GM12878 (cell line): ENCODE data around the gene ANKRD6. TPM values are rescaled to one million over a fixed set of nuclear protein-coding genes. Genes with fewer than 3 reads are reported as not detected.

Experiments used
- ATAC-seq: fragments of 200-7000 bp; cut with Tn5 transposase; 3 replicates; pipeline ENCODE4 v1.9.1; 2020; ENCODE audit warnings: mild to moderate bottlenecking, moderate library complexity
- BruUV-seq: library from RNA; stranded (reverse); fragments of 400-500 nt; replicated peaks from 2 replicates; lab custom pipeline; 2021; lab: Mats Ljungman, UMichigan
- CTCF ChIA-PET: fragments of 300-600 bp; sonication (Branson Sonifier 250); formaldehyde crosslinking; extraction: SDS; loops from one replicate; lab custom pipeline; 2021; ENCODE audit warnings: inconsistent platforms; lab: Yijun Ruan, JAX
- POLR2A ChIA-PET: fragments of 350-600 bp; formaldehyde crosslinking; extraction: SDS; loops from one replicate; lab custom pipeline; 2021; ENCODE audit warnings: inconsistent platforms; lab: Charles Lee
- RAD21 ChIA-PET: fragments of 300-600 bp; sonication (Branson Sonifier 250); formaldehyde crosslinking; loops from one replicate; lab custom pipeline; 2023; ENCODE audit warnings: antibody characterized with exemption; ENCODE audit not compliant: unreplicated experiment; lab: Charles Lee
- SMC1A ChIA-PET: fragments of 300-600 bp; sonication (Branson Sonifier 250); formaldehyde crosslinking; loops from one replicate; lab custom pipeline; 2023; ENCODE audit not compliant: unreplicated experiment, uncharacterized antibody; lab: Charles Lee
- DNase-seq: peaks from one replicate; pipeline ENCODE4 v3.0.0-alpha.2; 2011; ENCODE audit warnings: low read depth, low spot score
- FAIRE-seq: peaks from 3 replicates; lab custom pipeline; 2011; peaks lifted over from hg19 to GRCh38; lab: Jason Lieb, UNC
- H2AFZ ChIP-seq: 2 replicates; pipeline ENCODE4 v1.6.0; 2011; ENCODE audit warnings: low read depth, low read length, control low read depth; ENCODE audit not compliant: control insufficient read depth
- H3K27ac ChIP-seq: 2 replicates; pipeline ENCODE4 v1.5.1; 2011; ENCODE audit warnings: control low read depth; ENCODE audit not compliant: control insufficient read depth, insufficient read depth
- H3K27me3 ChIP-seq, 2 experiments: replicated peaks in 1 of 2; 2 replicates each; pipeline versions ENCODE4 v1.6.0 to v1.6.1; 2011; ENCODE audit warnings: low read length in 1 of 2; ENCODE audit not compliant: control insufficient read depth in 2 of 2, insufficient read depth in 2 of 2
- H3K36me3 ChIP-seq, 2 experiments: 2 replicates each; pipeline ENCODE4 v1.5.1; 2011; ENCODE audit warnings: low read length in 1 of 2; ENCODE audit not compliant: control insufficient read depth in 2 of 2, insufficient read depth in 2 of 2
- H3K4me1 ChIP-seq: 2 replicates; pipeline ENCODE4 v1.6.1; 2011; ENCODE audit warnings: mild to moderate bottlenecking, low read length, moderate library complexity, mixed read lengths; ENCODE audit not compliant: control insufficient read depth, insufficient read depth
- H3K4me2 ChIP-seq: 2 replicates; pipeline ENCODE4 v1.6.0; 2011; ENCODE audit warnings: control low read depth; ENCODE audit not compliant: control insufficient read depth, insufficient read depth
- H3K4me3 ChIP-seq: fragments of 200-600 bp; sonication (generic); 2 replicates; pipeline ENCODE4 v1.5.1; 2016
- H3K79me2 ChIP-seq: 2 replicates; pipeline ENCODE4 v1.6.0; 2011; ENCODE audit warnings: low read length; ENCODE audit not compliant: control insufficient read depth, insufficient read depth
- H3K9ac ChIP-seq: 2 replicates; pipeline ENCODE4 v1.8.0; 2011; ENCODE audit warnings: low read length, control low read depth, mixed read lengths; ENCODE audit not compliant: control insufficient read depth, insufficient read depth
- H3K9me3 ChIP-seq: replicated peaks from 3 replicates; pipeline ENCODE4 v1.5.1; 2011; ENCODE audit warnings: mild to moderate bottlenecking, low read length; ENCODE audit not compliant: control insufficient read depth, insufficient read depth
- H4K20me1 ChIP-seq: 2 replicates; pipeline ENCODE4 v1.6.0; 2011; ENCODE audit not compliant: control insufficient read depth, insufficient read depth
- BCLAF1 ChIP-seq: fragments of 450-650 bp; IDR thresholded peaks from 2 replicates; pipeline ENCODE4 v1.6.1; 2017; ENCODE audit warnings: antibody characterized with exemption, mild to moderate bottlenecking, moderate library complexity
- CBFB ChIP-seq: IDR thresholded peaks from 2 replicates; pipeline ENCODE4 v1.6.1; 2016; ENCODE audit warnings: antibody characterized with exemption, low read depth
- FOXK2 ChIP-seq: fragments of 450-650 bp; IDR thresholded peaks from 2 replicates; pipeline ENCODE4 v1.6.1; 2017; ENCODE audit warnings: mild to moderate bottlenecking, moderate library complexity
- LARP7 ChIP-seq: fragments of 450-650 bp; IDR thresholded peaks from 2 replicates; pipeline ENCODE4 v1.6.1; 2017; ENCODE audit warnings: mild to moderate bottlenecking
- SREBF2 ChIP-seq: IDR thresholded peaks from 2 replicates; pipeline ENCODE4 v1.6.1; 2012; ENCODE audit warnings: mild to moderate bottlenecking, low read length
- TBL1XR1 ChIP-seq: IDR thresholded peaks from 2 replicates; pipeline ENCODE4 v1.6.1; 2012; ENCODE audit warnings: low read depth, low read length, improper control_type of control experiment
- ZNF592 ChIP-seq: fragments of 450-650 bp; IDR thresholded peaks from 2 replicates; pipeline ENCODE4 v1.6.1; 2017; ENCODE audit warnings: mild to moderate bottlenecking, moderate library complexity
- WGBS: methylation state at CpG from one replicate; pipeline ENCODE4 v1.1.6; 2016; ENCODE audit warnings: low lambda C conversion rate; ENCODE audit not compliant: insufficient replicate concordance, insufficient coverage; ENCODE audit errors: missing lambda C conversion rate; 5-methylcytosine and 5-hydroxymethylcytosine counted together
- in situ Hi-C: fragments of 300-500 bp; cut with MboI; formaldehyde crosslinking; loops from 9 replicates; pipeline ENCODE4 v1.14.3; 2018; ENCODE audit warnings: mixed read lengths
- intact Hi-C: fragments of 100-400 bp; cut with micrococcal nuclease; formaldehyde crosslinking; loops from one replicate; pipeline ENCODE4 v1.14.2; 2022; ENCODE audit not compliant: unreplicated experiment
- polyA plus RNA-seq, 11 experiments: library from polyadenylated mRNA; depleted of rRNA in 4 of 11; unstranded in 6 of 11; stranded (reverse) in 5 of 11; fragments of >200 nt; fragmentation: Nextera tagmentation in 4 of 11; fragmentation: Illumina TruSeq in 1 of 11; extraction: Ambion mirVana in 4 of 11; extraction: Trizol in 1 of 11; gene quantifications; 1 replicate in 1 of 11; 2 replicates in 10 of 11; pipeline versions ENCODE4 v1.2.1 to v1.2.3, GENCODE V29; 2011 to 2016; ENCODE audit warnings: inconsistent platforms in 2 of 11, missing spikeins in 2 of 11, low read depth in 1 of 11
- total RNA-seq, 4 experiments: library from RNA; depleted of rRNA in 3 of 4; stranded (reverse); fragments of >200 nt in 3 of 4; fragmentation: Illumina TruSeq in 1 of 4; extraction: Trizol in 1 of 4; gene quantifications; 2 replicates each; pipeline versions ENCODE4 v1.2.1 to v1.2.3, GENCODE V29; 2013 to 2021

Gene ANKRD6
- total and polyA plus RNA-seq, 10 of the 15 experiments (the other 5 are each of a cell fraction or from before 2014, with no cell fraction given) = 0.03 to 0.90 (median 0.38) TPM

- no TSS peak for BruUV-seq
- SMC1A ChIA-PET = interaction anchor here (1.6 kb wide), 1 partner anchor 10 kb away, joined by 4 read pairs; no protein-coding TSS in a partner anchor
- Histone ChIP-seq H3K9ac (no peak overlapping the region), H3K79me2 (no peaks in the 10 kb centered on the region), H3K9me3 (no peaks in the 10 kb centered on the region), H3K27ac (no peak overlapping the region), H3K4me3 (no peak overlapping the region), H3K4me2 (no peak overlapping the region), H4K20me1 (no peaks in the 10 kb centered on the region), H3K4me1 (peaks cover 1% of the 10 kb centered on the region), H3K36me3 (no peaks in the 10 kb centered on the region), H3K27me3 (no peaks in the 10 kb centered on the region), H2AFZ (no peak overlapping the region)
- CTCF ChIA-PET = interaction anchor here (0.7 to 1.7 kb wide), 4 partner anchors 10 to 1435 kb away, joined by 3 to 4 read pairs (median 4); no protein-coding TSS in a partner anchor
- intact Hi-C loops (no loop called here), in situ Hi-C loops (no loop called here)
- TF ChIP-seq ZNF592 (no peak), SREBF2 (no peak), BCLAF1 (no peak), TBL1XR1 (no peak), FOXK2 (no peak), LARP7 (no peak), CBFB (no peak)
- RAD21 ChIA-PET = interaction anchor here (0.7 kb wide), 1 partner anchor 101 kb away, joined by 3 read pairs; no protein-coding TSS in a partner anchor
- DNase-seq (no peak), FAIRE-seq (no peak), ATAC-seq (no peak)
- 22% methylated on average over 1 of the region's 1 CpG for WGBS
- POLR2A ChIA-PET = no interaction called here
Measured at GRCh38 chr6:89468998-89469397, 36.0 kb downstream of the ANKRD6 start.
